SK-N-SH (cell line): ENCODE measurements around the gene ZCCHC7. TPM values are rescaled to one million over a fixed set of nuclear protein-coding genes. Genes with fewer than 3 reads are reported as not detected.
"Not testable (repeated sequence)": the region's sequence is repeated elsewhere in the genome, so short reads cannot be mapped to it uniquely, and the experiment has no call there.

ENCODE experiments used
- CTCF ChIA-PET: fragments of 300-600, 350-600 bp; formaldehyde crosslinking; extraction: SDS; loops from one replicate; lab custom pipeline; 2021; lab: Yijun Ruan, JAX
- POLR2A ChIA-PET: fragments of 350-600 bp; sonication (Branson Sonifier 250); formaldehyde crosslinking; extraction: SDS; loops from one replicate; lab custom pipeline; 2020; ENCODE audit warnings: antibody characterized with exemption, inconsistent platforms; lab: Yijun Ruan, JAX
- DNase-seq: peaks from one replicate; pipeline ENCODE4 v3.0.0; 2012
- H2AFZ ChIP-seq: fragments of 200-600 bp; sonication (generic); 2 replicates; pipeline ENCODE4 v1.8.1; 2016; ENCODE audit warnings: antibody characterized with exemption, mild to moderate bottlenecking, low read depth
- H3F3A ChIP-seq: fragments of 200-600 bp; sonication (generic); replicated peaks from 2 replicates; pipeline ENCODE3; 2016; ENCODE audit warnings: antibody characterized with exemption, mild to moderate bottlenecking; ENCODE audit not compliant: insufficient read depth
- H3K27ac ChIP-seq, 2 experiments: fragments of 200-500 bp in 1 of 2; fragments of 200-600 bp in 1 of 2; sonication (Bioruptor generic) in 1 of 2; sonication (generic), shearing (Covaris generic) in 1 of 2; 2 replicates each; pipeline versions ENCODE4 v1.5.1 to v1.6.1; 2014 to 2016; ENCODE audit warnings: low read depth in 2 of 2, inconsistent platforms in 1 of 2, low read length in 1 of 2, mild to moderate bottlenecking in 1 of 2, mixed read lengths in 1 of 2
- H3K27me3 ChIP-seq: fragments of 200-600 bp; sonication (generic), shearing (Covaris generic); 2 replicates; pipeline ENCODE4 v1.6.1; 2016; ENCODE audit warnings: mixed run types; ENCODE audit not compliant: insufficient read depth
- H3K36me3 ChIP-seq, 2 experiments: fragments of 200-500 bp in 1 of 2; fragments of 200-600 bp in 1 of 2; sonication (Bioruptor generic) in 1 of 2; sonication (generic) in 1 of 2; replicated peaks in 1 of 2; 2 replicates each; pipeline versions ENCODE3 to v1.5.1; 2014 to 2016; ENCODE audit warnings: low read length in 1 of 2, mild to moderate bottlenecking in 1 of 2; ENCODE audit not compliant: insufficient read depth in 2 of 2, control insufficient read depth in 1 of 2
- H3K4me1 ChIP-seq, 2 experiments: fragments of 200-500 bp in 1 of 2; fragments of 200-600 bp in 1 of 2; sonication (Bioruptor generic) in 1 of 2; sonication (generic), shearing (Covaris generic) in 1 of 2; 2 replicates each; pipeline versions ENCODE4 v1.5.1 to v1.6.1; 2014 to 2016; ENCODE audit warnings: low read depth in 1 of 2, low read length in 1 of 2, mixed run types in 1 of 2; ENCODE audit not compliant: insufficient read depth in 2 of 2, control insufficient read depth in 1 of 2
- H3K4me2 ChIP-seq: fragments of 200-600 bp; sonication (generic), shearing (Covaris generic); 2 replicates; pipeline ENCODE4 v1.6.1; 2017; ENCODE audit warnings: mixed run types
- H3K4me3 ChIP-seq, 2 experiments: fragments of 200-500 bp in 1 of 2; fragments of 200-600 bp in 1 of 2; sonication (Bioruptor generic) in 1 of 2; sonication (generic), shearing (Covaris generic) in 1 of 2; 2 replicates each; pipeline versions ENCODE4 v1.5.1 to v1.8.1; 2014 to 2016; ENCODE audit warnings: low read depth in 2 of 2, inconsistent platforms in 1 of 2, low read length in 1 of 2, mild to moderate bottlenecking in 1 of 2, mixed read lengths in 1 of 2, moderate library complexity in 1 of 2
- H3K79me2 ChIP-seq: fragments of 200-600 bp; sonication (generic); 2 replicates; pipeline ENCODE4 v1.8.1; 2017; ENCODE audit warnings: mild to moderate bottlenecking; ENCODE audit not compliant: insufficient read depth
- H3K9ac ChIP-seq: fragments of 200-600 bp; sonication (generic); 2 replicates; pipeline ENCODE4 v1.6.1; 2017; ENCODE audit warnings: mixed run types
- H3K9me2 ChIP-seq: fragments of 200-600 bp; sonication (generic); 2 replicates; pipeline ENCODE4 v1.6.1; 2017; ENCODE audit warnings: mixed run types
- H3K9me3 ChIP-seq: fragments of 200-600 bp; sonication (generic); 2 replicates; pipeline ENCODE4 v1.6.1; 2017; ENCODE audit warnings: mixed run types, mild to moderate bottlenecking, moderate library complexity
- H4K20me1 ChIP-seq: fragments of 200-600 bp; sonication (generic); 2 replicates; pipeline ENCODE4 v1.6.1; 2017; ENCODE audit warnings: mild to moderate bottlenecking, mixed run types; ENCODE audit not compliant: insufficient read depth
- CTCF ChIP-seq: fragments of 200-600 bp; sonication (generic); IDR thresholded peaks from 2 replicates; pipeline ENCODE4 v1.6.1; 2017; ENCODE audit warnings: antibody characterized with exemption, mild to moderate bottlenecking, moderate library complexity
- EP300 ChIP-seq, 2 experiments: IDR thresholded peaks; 2 replicates each; pipeline versions ENCODE4 v1.4.0 to v1.6.1; 2012; ENCODE audit warnings: borderline replicate concordance in 1 of 2, low read depth in 1 of 2, low read length in 1 of 2
- YY1 ChIP-seq: IDR thresholded peaks from 2 replicates; pipeline ENCODE4 v1.4.0; 2012; ENCODE audit warnings: low read depth, mild to moderate bottlenecking
- ZBTB33 ChIP-seq: IDR thresholded peaks from 2 replicates; pipeline ENCODE4 v1.4.0; 2012; ENCODE audit warnings: low read depth, borderline replicate concordance
- WGBS: methylation state at CpG from one replicate; pipeline ENCODE4 v1.1.6; 2017; ENCODE audit warnings: low lambda C conversion rate; 5-methylcytosine and 5-hydroxymethylcytosine counted together
- polyA plus RNA-seq, 3 experiments: library from polyadenylated mRNA; depleted of rRNA; stranded (reverse); fragments of >200 nt; gene quantifications; 2 replicates each; pipeline ENCODE4 v1.2.3, GENCODE V29; 2012
- TF ChIP-seq, protein P1 (sequence below): IDR thresholded peaks from 2 replicates; pipeline ENCODE4 v1.6.1; 2012; ENCODE audit warnings: mild to moderate bottlenecking, low read depth, low read length, moderate library complexity
- TF ChIP-seq, protein P2 (sequence below): IDR thresholded peaks from 2 replicates; pipeline ENCODE4 v1.4.0; 2012; ENCODE audit warnings: low read depth

The ZCCHC7 gene
- polyA plus RNA-seq, 1 of the 3 experiments (the other 2 are of a cell fraction) = 12.6 TPM

- H3K9me2 ChIP-seq, POLR2A ChIA-PET, H3K9ac ChIP-seq, H3K27ac ChIP-seq, CTCF ChIA-PET, H3K27me3 ChIP-seq, H3K4me1 ChIP-seq, DNase-seq, H4K20me1 ChIP-seq, H3K4me2 ChIP-seq, H3K4me3 ChIP-seq, H2AFZ ChIP-seq, H3K9me3 ChIP-seq: not testable (repeated sequence)
- peaks cover 8 to 48% of the 10 kb centered on the region in 2 experiments for H3K36me3 ChIP-seq
- peaks cover 18% of the 10 kb centered on the region for H3K79me2 ChIP-seq
- 98% methylated on average over 4 of the region's 4 CpGs for WGBS
- peaks cover 13% of the 10 kb centered on the region for H3F3A ChIP-seq
These were observed 44.0 kb downstream of the ZCCHC7 start for GRCh38 chr9:37164335-37164734.

- Histone ChIP-seq H3K9me3 (no peaks in the 10 kb centered on the region), H3K9me2 (no peaks in the 10 kb centered on the region), H3F3A (peaks cover 13% of the 10 kb centered on the region), H3K27ac (no peak overlapping the region), H3K79me2 (peaks cover 11% of the 10 kb centered on the region), H3K36me3 (peaks cover 9 to 38% of the 10 kb centered on the region in 2 experiments), H3K4me1 (no peaks in the 10 kb centered on the region), H3K4me2 (no peak overlapping the region), H3K27me3 (no peaks in the 10 kb centered on the region), H3K4me3 (no peak overlapping the region), H2AFZ (no peak overlapping the region), H4K20me1 (no peaks in the 10 kb centered on the region), H3K9ac (no peak overlapping the region)
- POLR2A ChIA-PET = no interaction called here
- DNase-seq = no peak
- TF ChIP-seq EP300 (IDR thresholded peaks at IDR 0.05; ENCODE audit: borderline replicate concordance in 1 of 2, low read depth in 1 of 2, low read length in 1 of 2) (no peak), YY1 (no peak), ZBTB33 (no peak), CTCF (no peak)
- TF ChIP-seq, protein P1, sequence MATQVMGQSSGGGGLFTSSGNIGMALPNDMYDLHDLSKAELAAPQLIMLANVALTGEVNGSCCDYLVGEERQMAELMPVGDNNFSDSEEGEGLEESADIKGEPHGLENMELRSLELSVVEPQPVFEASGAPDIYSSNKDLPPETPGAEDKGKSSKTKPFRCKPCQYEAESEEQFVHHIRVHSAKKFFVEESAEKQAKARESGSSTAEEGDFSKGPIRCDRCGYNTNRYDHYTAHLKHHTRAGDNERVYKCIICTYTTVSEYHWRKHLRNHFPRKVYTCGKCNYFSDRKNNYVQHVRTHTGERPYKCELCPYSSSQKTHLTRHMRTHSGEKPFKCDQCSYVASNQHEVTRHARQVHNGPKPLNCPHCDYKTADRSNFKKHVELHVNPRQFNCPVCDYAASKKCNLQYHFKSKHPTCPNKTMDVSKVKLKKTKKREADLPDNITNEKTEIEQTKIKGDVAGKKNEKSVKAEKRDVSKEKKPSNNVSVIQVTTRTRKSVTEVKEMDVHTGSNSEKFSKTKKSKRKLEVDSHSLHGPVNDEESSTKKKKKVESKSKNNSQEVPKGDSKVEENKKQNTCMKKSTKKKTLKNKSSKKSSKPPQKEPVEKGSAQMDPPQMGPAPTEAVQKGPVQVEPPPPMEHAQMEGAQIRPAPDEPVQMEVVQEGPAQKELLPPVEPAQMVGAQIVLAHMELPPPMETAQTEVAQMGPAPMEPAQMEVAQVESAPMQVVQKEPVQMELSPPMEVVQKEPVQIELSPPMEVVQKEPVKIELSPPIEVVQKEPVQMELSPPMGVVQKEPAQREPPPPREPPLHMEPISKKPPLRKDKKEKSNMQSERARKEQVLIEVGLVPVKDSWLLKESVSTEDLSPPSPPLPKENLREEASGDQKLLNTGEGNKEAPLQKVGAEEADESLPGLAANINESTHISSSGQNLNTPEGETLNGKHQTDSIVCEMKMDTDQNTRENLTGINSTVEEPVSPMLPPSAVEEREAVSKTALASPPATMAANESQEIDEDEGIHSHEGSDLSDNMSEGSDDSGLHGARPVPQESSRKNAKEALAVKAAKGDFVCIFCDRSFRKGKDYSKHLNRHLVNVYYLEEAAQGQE = no peak
- TF ChIP-seq, protein P2, sequence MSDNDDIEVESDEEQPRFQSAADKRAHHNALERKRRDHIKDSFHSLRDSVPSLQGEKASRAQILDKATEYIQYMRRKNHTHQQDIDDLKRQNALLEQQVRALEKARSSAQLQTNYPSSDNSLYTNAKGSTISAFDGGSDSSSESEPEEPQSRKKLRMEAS = no peak
- CTCF ChIA-PET = no interaction called here
- WGBS = 100% methylated on average over 1 of the region's 1 CpG
These were observed 45.3 kb downstream of the ZCCHC7 start for GRCh38 chr9:37165644-37166043.
